Neutrophil (primary cell): ENCODE results near the gene RAMP3.

Source experiments
- H3K27ac ChIP-seq: fragments of 200-600 bp; sonication (generic); 2 replicates; pipeline ENCODE4 v1.5.1; 2016; ENCODE audit warnings: mild to moderate bottlenecking, moderate library complexity
- H3K27me3 ChIP-seq: fragments of 200-600 bp; sonication (generic); 2 replicates; pipeline ENCODE4 v1.6.0; 2016; ENCODE audit warnings: mild to moderate bottlenecking
- H3K36me3 ChIP-seq: fragments of 200-600 bp; sonication (generic); 2 replicates; pipeline ENCODE4 v1.5.1; 2017
- H3K4me1 ChIP-seq, 2 experiments: fragments of 200-600 bp in 1 of 2; sonication (generic) in 1 of 2; 1 replicate in 1 of 2; 2 replicates in 1 of 2; pipeline versions ENCODE4 v1.5.1 to v1.6.1; 2013 to 2016; ENCODE audit warnings: low read depth in 1 of 2, low read length in 1 of 2, mild to moderate bottlenecking in 1 of 2, moderate library complexity in 1 of 2; ENCODE audit not compliant: control insufficient read depth in 1 of 2, insufficient read depth in 1 of 2
- H3K4me3 ChIP-seq, 2 experiments: fragments of 200-600 bp in 1 of 2; sonication (generic) in 1 of 2; 1 replicate in 1 of 2; 2 replicates in 1 of 2; pipeline ENCODE4 v1.5.1; 2013 to 2016; ENCODE audit warnings: low read depth in 1 of 2, low read length in 1 of 2, mild to moderate bottlenecking in 1 of 2, moderate library complexity in 1 of 2
- H3K9me3 ChIP-seq: fragments of 200-600 bp; sonication (generic); 2 replicates; pipeline ENCODE4 v1.5.1; 2016
- TF ChIP-seq, protein P1 (sequence below): fragments of 200-600 bp; sonication (generic); IDR thresholded peaks from 2 replicates; pipeline ENCODE4 v1.5.1; 2016; ENCODE audit warnings: antibody characterized with exemption

The RAMP3 gene

GRCh38 chr7:45178241-45179225 is 20.9 kb downstream of the RAMP3 start:
- no peaks in the 10 kb centered on the region for H3K36me3 ChIP-seq
- TF ChIP-seq, protein P1, sequence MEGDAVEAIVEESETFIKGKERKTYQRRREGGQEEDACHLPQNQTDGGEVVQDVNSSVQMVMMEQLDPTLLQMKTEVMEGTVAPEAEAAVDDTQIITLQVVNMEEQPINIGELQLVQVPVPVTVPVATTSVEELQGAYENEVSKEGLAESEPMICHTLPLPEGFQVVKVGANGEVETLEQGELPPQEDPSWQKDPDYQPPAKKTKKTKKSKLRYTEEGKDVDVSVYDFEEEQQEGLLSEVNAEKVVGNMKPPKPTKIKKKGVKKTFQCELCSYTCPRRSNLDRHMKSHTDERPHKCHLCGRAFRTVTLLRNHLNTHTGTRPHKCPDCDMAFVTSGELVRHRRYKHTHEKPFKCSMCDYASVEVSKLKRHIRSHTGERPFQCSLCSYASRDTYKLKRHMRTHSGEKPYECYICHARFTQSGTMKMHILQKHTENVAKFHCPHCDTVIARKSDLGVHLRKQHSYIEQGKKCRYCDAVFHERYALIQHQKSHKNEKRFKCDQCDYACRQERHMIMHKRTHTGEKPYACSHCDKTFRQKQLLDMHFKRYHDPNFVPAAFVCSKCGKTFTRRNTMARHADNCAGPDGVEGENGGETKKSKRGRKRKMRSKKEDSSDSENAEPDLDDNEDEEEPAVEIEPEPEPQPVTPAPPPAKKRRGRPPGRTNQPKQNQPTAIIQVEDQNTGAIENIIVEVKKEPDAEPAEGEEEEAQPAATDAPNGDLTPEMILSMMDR, result no peak
- no peaks in the 10 kb centered on the region for H3K4me1 ChIP-seq
- no peaks in the 10 kb centered on the region for H3K9me3 ChIP-seq
- peaks cover 13% of the 10 kb centered on the region for H3K27me3 ChIP-seq
- no peak overlapping the region for H3K27ac ChIP-seq
- H3K4me3 ChIP-seq, result no peak overlapping the region

GRCh38 chr7:45179666-45180065 is 22.1 kb downstream of the RAMP3 start:
- no peaks in the 10 kb centered on the region for H3K4me1 ChIP-seq
- H3K9me3 ChIP-seq, result no peaks in the 10 kb centered on the region
- peaks cover 13% of the 10 kb centered on the region for H3K27me3 ChIP-seq
- TF ChIP-seq, protein P1, result no peak
- H3K4me3 ChIP-seq, result no peak overlapping the region
- no peak overlapping the region for H3K27ac ChIP-seq
- H3K36me3 ChIP-seq, result no peaks in the 10 kb centered on the region

- no peaks in the 10 kb centered on the region for H3K9me3 ChIP-seq
- H3K4me1 ChIP-seq, result no peaks in the 10 kb centered on the region
- no peak overlapping the region for H3K27ac ChIP-seq
- peaks cover 13% of the 10 kb centered on the region for H3K27me3 ChIP-seq
- TF ChIP-seq, protein P1, result no peak
- H3K4me3 ChIP-seq, result no peak overlapping the region
- H3K36me3 ChIP-seq, result no peaks in the 10 kb centered on the region
These were observed 22.7 kb downstream of the RAMP3 start for GRCh38 chr7:45180084-45180986.

DNA sequence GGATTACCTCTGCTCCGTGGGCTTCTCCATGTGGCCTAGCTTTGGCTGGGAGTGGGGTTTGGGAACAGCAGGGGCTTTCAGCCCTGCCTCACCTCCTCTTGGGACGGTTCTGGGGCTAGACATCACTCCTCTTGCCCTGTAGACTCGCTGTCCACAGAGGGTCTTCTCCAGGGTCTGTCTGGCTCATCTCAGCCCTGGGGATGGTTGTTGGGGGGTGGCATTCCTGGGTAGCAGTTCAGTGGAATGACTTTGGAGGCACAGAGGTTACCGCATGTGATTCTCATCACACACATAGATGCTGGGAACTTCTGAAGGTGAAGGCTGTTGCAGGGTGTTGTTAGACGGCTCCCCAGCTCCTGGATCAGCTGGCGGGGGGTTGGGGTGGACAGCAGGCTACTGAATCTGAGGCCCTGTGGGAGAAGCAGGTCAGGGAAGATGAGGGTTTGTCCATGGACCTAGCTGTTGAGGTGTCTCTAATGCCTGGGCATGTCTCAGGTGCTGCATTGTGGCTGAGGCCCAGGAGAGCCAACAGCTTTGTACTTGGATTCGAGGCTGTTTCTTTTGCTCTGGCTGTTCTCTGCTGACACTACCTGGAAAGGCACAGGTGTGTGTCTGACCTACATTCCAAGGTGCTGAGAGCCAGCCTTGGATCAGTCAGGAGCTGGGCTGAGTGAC is 23.8 kb downstream of the RAMP3 start:
- TF ChIP-seq, protein P1, result no peak
- Histone ChIP-seq H3K4me1 (no peaks in the 10 kb centered on the region), H3K27me3 (peaks cover 13% of the 10 kb centered on the region), H3K9me3 (no peaks in the 10 kb centered on the region), H3K27ac (no peak overlapping the region), H3K4me3 (no peak overlapping the region), H3K36me3 (peaks cover 3% of the 10 kb centered on the region)
